GM13976 (cell line): ENCODE results near the gene C2CD4C.

Source experiments
- DNase-seq: peaks from one replicate; pipeline ENCODE4 v3.0.0; 2012; ENCODE audit warnings: low spot score
- CTCF ChIP-seq: IDR thresholded peaks from 2 replicates; pipeline ENCODE4 v1.5.1; 2012; ENCODE audit warnings: borderline replicate concordance, mild to moderate bottlenecking; ENCODE audit not compliant: insufficient read depth; ENCODE audit errors: extremely low read depth, missing control alignments, control extremely low read depth
- in situ Hi-C: fragments of 300-500 bp; cut with MboI; formaldehyde crosslinking; loops from one replicate; pipeline ENCODE4 v1.12.0; 2022; ENCODE audit warnings: low sequenced_read_pairs, mixed read lengths, inconsistent platforms; ENCODE audit not compliant: unreplicated experiment

The C2CD4C gene

GRCh38 chr19:377801-378581 is 31.0 kb downstream of the C2CD4C start:
- no peak for DNase-seq
- in situ Hi-C loops = no loop called here
- TF ChIP-seq CTCF = no peak

- no peak for TF ChIP-seq CTCF
- in situ Hi-C loops = no loop called here
- no peak for DNase-seq
These were observed 32.9 kb downstream of the C2CD4C start for GRCh38 chr19:376111-376470.

GRCh38 chr19:375395-376110 is 33.4 kb downstream of the C2CD4C start:
- DNase-seq = no peak

GRCh38 chr19:374886-375235 is 34.1 kb downstream of the C2CD4C start:
- DNase-seq = no peak
- in situ Hi-C loops = no loop called here
- no peak for TF ChIP-seq CTCF

More at GRCh38 chr19:375395-376110, 33.4 kb downstream of the C2CD4C start:
- in situ Hi-C loops = no loop called here
- TF ChIP-seq CTCF = no peak

GRCh38 chr19:374183-374885 is 34.6 kb downstream of the C2CD4C start:
- TF ChIP-seq CTCF = no peak
- in situ Hi-C loops = no loop called here
- no peak for DNase-seq

GRCh38 chr19:373391-374182 is 35.4 kb downstream of the C2CD4C start:
- no peak for DNase-seq
- TF ChIP-seq CTCF = no peak
- in situ Hi-C loops = no loop called here
